ENCODE results near the gene CORO2A.

- TF ChIP-seq CTCF (IDR thresholded peaks at IDR 0.05) (no peak), POLR2A (IDR thresholded peaks at IDR 0.05) (no peak)
Measured at GRCh38 chr9:98215271-98215670, 22.8 kb upstream of the CORO2A start.
